ENCODE results near the gene HOXC6.

GRCh38 chr12:53996240-53997203, 31.7 kb upstream of the HOXC6 start:
- no peak for TF ChIP-seq CTCF (IDR thresholded peaks at IDR 0.05)
- no peak for TF ChIP-seq POLR2A (IDR thresholded peaks at IDR 0.05)
